ENCODE data around the gene PSEN1.

The PSEN1 gene

GRCh38 chr14:73100334-73100733 is 36.0 kb upstream of the PSEN1 start:
- no peak for DNase-seq (ENCODE audit: low read depth in 1 of 2, low spot score in 1 of 2)
- TF ChIP-seq GABPA (IDR thresholded peaks at IDR 0.05; ENCODE audit: low read depth) (no peak), REST (IDR thresholded peaks at IDR 0.05; ENCODE audit: insufficient replicate concordance, low read depth) (no peak), POLR2AphosphoS5 (IDR thresholded peaks at IDR 0.05; ENCODE audit: low read depth) (no peak)
- TF ChIP-seq, protein P1, sequence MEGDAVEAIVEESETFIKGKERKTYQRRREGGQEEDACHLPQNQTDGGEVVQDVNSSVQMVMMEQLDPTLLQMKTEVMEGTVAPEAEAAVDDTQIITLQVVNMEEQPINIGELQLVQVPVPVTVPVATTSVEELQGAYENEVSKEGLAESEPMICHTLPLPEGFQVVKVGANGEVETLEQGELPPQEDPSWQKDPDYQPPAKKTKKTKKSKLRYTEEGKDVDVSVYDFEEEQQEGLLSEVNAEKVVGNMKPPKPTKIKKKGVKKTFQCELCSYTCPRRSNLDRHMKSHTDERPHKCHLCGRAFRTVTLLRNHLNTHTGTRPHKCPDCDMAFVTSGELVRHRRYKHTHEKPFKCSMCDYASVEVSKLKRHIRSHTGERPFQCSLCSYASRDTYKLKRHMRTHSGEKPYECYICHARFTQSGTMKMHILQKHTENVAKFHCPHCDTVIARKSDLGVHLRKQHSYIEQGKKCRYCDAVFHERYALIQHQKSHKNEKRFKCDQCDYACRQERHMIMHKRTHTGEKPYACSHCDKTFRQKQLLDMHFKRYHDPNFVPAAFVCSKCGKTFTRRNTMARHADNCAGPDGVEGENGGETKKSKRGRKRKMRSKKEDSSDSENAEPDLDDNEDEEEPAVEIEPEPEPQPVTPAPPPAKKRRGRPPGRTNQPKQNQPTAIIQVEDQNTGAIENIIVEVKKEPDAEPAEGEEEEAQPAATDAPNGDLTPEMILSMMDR (IDR thresholded peaks at IDR 0.05; ENCODE audit: insufficient read depth, low read length): no peak
- H3K27ac ChIP-seq (replicated peaks): no peak overlapping the region

DNA sequence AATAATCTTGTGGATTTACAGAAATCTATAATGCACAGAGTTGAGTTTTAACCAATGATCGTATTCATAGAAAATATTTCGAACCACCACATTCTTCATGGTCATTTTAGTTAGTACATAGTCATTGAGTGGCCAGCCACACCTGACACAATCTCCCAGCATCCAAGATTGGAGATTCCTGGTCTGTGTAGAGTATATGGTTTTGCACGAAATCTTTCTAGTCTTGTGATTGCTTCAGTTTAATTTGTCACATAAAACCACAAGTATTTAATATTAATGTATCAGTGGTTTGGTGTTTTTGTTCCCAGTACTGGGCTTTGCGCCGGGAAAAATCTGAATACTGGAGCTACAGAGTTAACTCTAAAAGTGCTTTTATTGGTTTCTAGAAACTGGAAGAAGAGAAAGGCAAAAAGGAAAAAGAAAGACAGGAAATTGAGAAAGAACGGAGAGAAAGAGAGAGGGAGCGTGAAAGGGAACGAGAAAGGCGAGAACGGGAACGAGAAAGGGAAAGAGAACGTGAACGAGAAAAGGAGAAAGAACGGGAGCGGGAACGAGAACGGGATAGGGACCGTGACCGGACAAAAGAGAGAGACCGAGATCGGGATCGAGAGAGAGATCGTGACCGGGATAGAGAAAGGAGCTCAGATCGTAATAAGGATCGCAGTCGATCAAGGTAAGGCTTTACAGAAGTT is 33.4 kb upstream of the PSEN1 start:
- Histone ChIP-seq H3K27ac (replicated peaks) (no peak overlapping the region), H3K27me3 (ENCODE audit: insufficient read depth, poor library complexity, severe bottlenecking) (no peaks in the 10 kb centered on the region), H3K4me3 (replicated peaks; ENCODE audit: insufficient read depth, low read length) (no peak overlapping the region)
- no peak for DNase-seq (ENCODE audit: low read depth in 1 of 2, low spot score in 1 of 2)
- TF ChIP-seq SPI1 (IDR thresholded peaks at IDR 0.05; ENCODE audit: borderline replicate concordance, low read depth) (no peak), REST (IDR thresholded peaks at IDR 0.05; ENCODE audit: insufficient replicate concordance, low read depth) (no peak), GABPA (IDR thresholded peaks at IDR 0.05; ENCODE audit: low read depth) (no peak), POLR2AphosphoS5 (IDR thresholded peaks at IDR 0.05; ENCODE audit: low read depth) (no peak)
- TF ChIP-seq, protein P1 (IDR thresholded peaks at IDR 0.05; ENCODE audit: insufficient read depth, low read length): no peak

More at GRCh38 chr14:73100334-73100733, 36.0 kb upstream of the PSEN1 start:
- H3K27me3 ChIP-seq (ENCODE audit: insufficient read depth, poor library complexity, severe bottlenecking): no peaks in the 10 kb centered on the region
- no peak overlapping the region for H3K4me3 ChIP-seq (replicated peaks; ENCODE audit: insufficient read depth, low read length)

- H3K27ac ChIP-seq (replicated peaks): no peak overlapping the region
- H3K4me3 ChIP-seq (replicated peaks; ENCODE audit: insufficient read depth, low read length): no peak overlapping the region
- H3K27me3 ChIP-seq (ENCODE audit: insufficient read depth, poor library complexity, severe bottlenecking): no peaks in the 10 kb centered on the region
- TF ChIP-seq SPI1 (IDR thresholded peaks at IDR 0.05; ENCODE audit: borderline replicate concordance, low read depth): no peak
- DNase-seq (ENCODE audit: low read depth in 1 of 2, low spot score in 1 of 2): no peak
Observed at GRCh38 chr14:73105050-73105449, 31.3 kb upstream of the PSEN1 start.

DNA sequence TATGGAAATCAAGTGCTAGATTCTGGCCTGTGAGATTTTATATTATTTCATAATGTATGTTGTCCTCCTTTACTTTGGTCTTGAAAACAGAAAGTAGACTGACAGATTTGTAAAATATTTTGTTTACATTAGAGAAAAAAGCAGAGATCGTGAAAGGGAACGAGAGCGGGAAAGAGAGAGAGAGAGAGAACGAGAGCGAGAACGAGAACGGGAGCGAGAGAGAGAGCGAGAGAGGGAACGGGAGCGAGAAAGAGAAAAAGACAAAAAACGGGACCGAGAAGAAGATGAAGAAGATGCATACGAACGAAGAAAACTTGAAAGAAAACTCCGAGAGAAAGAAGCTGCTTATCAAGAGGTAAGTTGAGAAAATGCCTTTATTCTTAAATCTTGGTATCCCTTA is 30.6 kb upstream of the PSEN1 start:
- H3K27ac ChIP-seq (replicated peaks): no peak overlapping the region
- no peaks in the 10 kb centered on the region for H3K27me3 ChIP-seq (ENCODE audit: insufficient read depth, poor library complexity, severe bottlenecking)
- no peak for TF ChIP-seq POLR2AphosphoS5 (IDR thresholded peaks at IDR 0.05; ENCODE audit: low read depth)
- no peak for TF ChIP-seq GABPA (IDR thresholded peaks at IDR 0.05; ENCODE audit: low read depth)
- TF ChIP-seq, protein P1 (IDR thresholded peaks at IDR 0.05; ENCODE audit: insufficient read depth, low read length): no peak
- no peak for TF ChIP-seq SPI1 (IDR thresholded peaks at IDR 0.05; ENCODE audit: borderline replicate concordance, low read depth)
- TF ChIP-seq REST (IDR thresholded peaks at IDR 0.05; ENCODE audit: insufficient replicate concordance, low read depth): no peak
- H3K4me3 ChIP-seq (replicated peaks; ENCODE audit: insufficient read depth, low read length): no peak overlapping the region
- no peak for DNase-seq (ENCODE audit: low read depth in 1 of 2, low spot score in 1 of 2)

All from HL-60 (cell line).